Muscle of arm (tissue), 14 donors: ENCODE measurements around the gene FUT8. TPM values are rescaled to one million over a fixed set of nuclear protein-coding genes. Genes with fewer than 3 reads are reported as not detected.

Source experiments
- DNase-seq: peaks from one replicate; pipeline ENCODE4 v3.0.0-alpha.2; 2013
- long read RNA-seq, 11 donors: transcript quantifications; one replicate each; lab custom pipeline, GENCODE V29; 2026
- polyA plus RNA-seq, 12 donors: library from polyadenylated mRNA; unstranded; fragments of 120-200 nt; gene quantifications; one replicate each; pipeline ENCODE4 v1.2.1, GENCODE V29; 2013; ENCODE audit not compliant: insufficient read length in 12 of 12

The FUT8 gene
- polyA plus RNA-seq: 10 to 100 TPM in 11 of 12 donors, not detected in 1; 12.2 to 23.8 (median 14.3) TPM
- long read RNA-seq, donor 1, full-length matches to known transcripts: 4 of 4 reads
- long read RNA-seq, donor 1, partial matches to known transcripts: 0 of 4 reads
- long read RNA-seq, donor 1, other reads (novel, unspliced or antisense): 0 of 4 reads
- long read RNA-seq, donor 2, full-length matches to known transcripts: 1 of 1 reads
- long read RNA-seq, donor 2, partial matches to known transcripts: 0 of 1 reads
- long read RNA-seq, donor 2, other reads (novel, unspliced or antisense): 0 of 1 reads
- long read RNA-seq, donor 3: 0 reads
- long read RNA-seq, donor 4: 0 reads
- long read RNA-seq, donor 5, partial matches to known transcripts: 8 of 8 reads
- long read RNA-seq, donor 5, other reads (novel, unspliced or antisense): 0 of 8 reads
- long read RNA-seq, donor 6: 0 reads
- long read RNA-seq, donor 7, partial matches to known transcripts: 0 of 1 reads
- long read RNA-seq, donor 7, other reads (novel, unspliced or antisense): 0 of 1 reads
- long read RNA-seq, donor 8: 0 reads
- long read RNA-seq, donor 9, partial matches to known transcripts: 13 of 13 reads
- long read RNA-seq, donor 9, other reads (novel, unspliced or antisense): 0 of 13 reads
- long read RNA-seq, donor 10, full-length matches to known transcripts: 2 of 2 reads
- long read RNA-seq, donor 10, partial matches to known transcripts: 0 of 2 reads
- long read RNA-seq, donor 10, other reads (novel, unspliced or antisense): 0 of 2 reads
- long read RNA-seq, donor 11: 0 reads

- peak; percentile 95 for DNase-seq
Observed at GRCh38 chr14:65412032-65412846, at the start of gene FUT8. TSS of gene FUT8 (plus strand) at chr14:65412730. CDS start at chr14:65561564, 148,834 bp downstream.

DNA sequence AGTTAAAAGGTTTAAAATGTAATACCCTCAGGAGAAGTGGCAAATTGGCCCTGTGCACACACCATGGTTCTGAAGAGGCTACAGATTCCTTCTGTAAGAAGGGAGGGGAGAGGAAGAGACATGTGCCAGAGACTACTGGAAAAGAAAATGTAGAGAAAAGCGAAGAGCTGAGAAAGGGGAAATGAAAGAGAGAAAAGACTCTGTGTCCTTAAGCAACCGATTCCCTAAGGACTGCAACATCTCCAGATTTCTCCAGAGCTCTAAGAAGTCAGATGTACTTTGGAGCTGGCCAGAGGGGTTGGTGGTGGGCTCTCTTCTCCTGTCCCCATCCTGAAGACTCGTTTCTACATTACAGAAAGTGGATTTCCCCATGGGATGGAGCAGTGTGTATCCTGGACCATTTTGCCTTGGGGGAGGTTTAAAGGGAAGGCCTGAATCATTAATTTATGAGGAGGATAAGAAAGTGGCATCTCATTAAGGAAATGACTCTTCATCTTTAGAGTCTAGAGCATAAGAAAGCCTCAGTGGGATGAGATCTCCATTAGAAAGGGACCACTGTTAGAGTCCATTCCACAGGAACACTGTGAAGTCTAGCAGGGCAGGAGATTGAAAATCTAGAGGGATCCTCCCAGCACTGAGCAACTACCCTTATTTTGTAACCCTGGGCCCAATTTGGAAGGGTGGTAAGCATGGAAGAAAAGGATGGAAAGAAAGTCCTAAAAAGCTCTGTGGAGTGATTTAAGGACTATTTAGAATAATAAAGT lies 45.5 kb upstream of the FUT8 start:
- no peak for DNase-seq

- no peak for DNase-seq
Observed at GRCh38 chr14:65369560-65369959, 43.0 kb upstream of the FUT8 start.

DNA sequence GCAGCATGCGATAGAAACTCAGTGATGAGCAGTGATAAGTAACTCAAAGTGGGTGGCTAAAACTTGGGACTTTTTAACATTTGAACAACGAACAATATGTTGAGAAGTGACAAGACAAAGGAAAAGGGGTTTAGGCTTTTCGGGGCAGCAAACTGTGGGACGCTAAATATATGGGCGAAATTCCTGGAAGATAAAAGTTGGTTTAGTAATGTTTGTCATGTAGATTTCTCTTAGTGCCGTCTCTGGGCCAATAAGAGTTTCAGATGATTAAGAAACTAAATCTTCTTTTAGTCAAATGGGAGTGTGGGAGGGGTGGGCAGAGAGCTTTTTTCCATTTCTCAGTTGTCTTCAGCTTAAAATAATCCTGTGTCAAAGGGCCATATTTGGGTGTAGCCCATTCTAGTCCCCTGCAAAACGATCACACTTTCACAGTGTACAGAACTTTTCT lies 41.7 kb upstream of the FUT8 start:
- no peak for DNase-seq

DNA sequence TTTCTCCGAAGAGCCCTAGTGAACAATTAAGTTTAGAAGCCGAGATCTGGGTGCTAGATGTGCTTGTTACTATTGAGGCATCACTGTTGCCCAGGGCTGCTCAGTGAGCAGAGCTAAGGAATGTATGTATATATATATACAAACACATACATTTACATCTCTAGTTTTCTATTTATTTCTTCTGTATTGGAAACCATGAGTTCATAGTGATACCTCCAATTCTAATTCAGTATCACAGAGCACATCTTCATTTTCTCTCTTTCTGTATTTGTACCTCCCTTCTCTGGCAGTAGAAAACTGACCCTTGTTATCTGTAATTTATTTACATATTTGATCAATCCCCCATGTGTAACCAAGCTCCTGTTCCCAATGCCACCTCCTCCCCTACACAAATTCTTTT lies 40.7 kb upstream of the FUT8 start:
- DNase-seq: no peak

- DNase-seq: no peak
Observed at GRCh38 chr14:65373016-65373670, 39.4 kb upstream of the FUT8 start.

GRCh38 chr14:65373671-65374039 lies 38.9 kb upstream of the FUT8 start:
- peak; percentile 10 for DNase-seq

- DNase-seq: no peak
Observed at GRCh38 chr14:65377576-65377975, 35.0 kb upstream of the FUT8 start.

- DNase-seq: no peak
Observed at GRCh38 chr14:65382586-65382985, 29.9 kb upstream of the FUT8 start.

- no peak for DNase-seq
Observed at GRCh38 chr14:65387171-65387570, 25.4 kb upstream of the FUT8 start.

- DNase-seq: no peak
Observed at GRCh38 chr14:65387628-65388027, 24.9 kb upstream of the FUT8 start.

GRCh38 chr14:65392296-65392695 lies 20.2 kb upstream of the FUT8 start:
- no peak for DNase-seq

DNA sequence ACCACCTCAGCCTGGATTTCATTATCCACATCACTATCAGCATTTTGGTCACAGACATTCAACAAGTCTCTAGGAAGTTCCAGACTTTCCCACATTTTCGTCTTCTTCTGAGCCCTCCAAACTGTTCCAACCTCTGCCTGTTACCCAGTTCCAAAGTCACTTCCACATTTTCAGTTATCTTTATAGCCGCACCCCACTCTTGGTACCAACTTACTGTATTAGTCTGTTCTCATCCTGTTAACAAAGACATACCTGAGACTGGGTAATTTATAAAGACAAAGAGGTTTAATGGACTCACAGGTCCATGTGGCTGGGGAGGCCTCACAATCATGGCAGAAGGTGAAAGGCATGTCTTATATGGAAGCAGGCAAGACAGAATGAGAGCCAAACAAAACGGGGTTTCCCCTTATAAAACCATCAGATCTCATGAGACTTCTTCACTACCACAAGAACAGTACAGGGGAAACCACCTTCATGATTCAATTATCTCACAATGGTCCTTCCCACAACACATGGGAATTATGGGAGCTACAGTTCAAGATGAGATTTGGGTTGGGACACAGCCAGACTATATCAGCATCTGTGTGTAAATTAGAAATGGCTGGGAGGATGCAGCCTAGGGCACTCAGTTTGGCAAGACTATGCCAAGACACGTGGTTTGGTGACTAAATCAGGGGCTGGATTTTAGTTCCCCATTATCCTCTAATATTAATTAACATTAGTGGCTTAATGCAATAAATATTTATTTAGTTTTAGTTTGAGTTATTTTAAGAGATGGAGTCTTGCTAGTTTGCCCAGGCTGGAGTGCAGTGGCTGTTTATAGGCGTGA lies 16.2 kb upstream of the FUT8 start:
- DNase-seq: no peak

DNA sequence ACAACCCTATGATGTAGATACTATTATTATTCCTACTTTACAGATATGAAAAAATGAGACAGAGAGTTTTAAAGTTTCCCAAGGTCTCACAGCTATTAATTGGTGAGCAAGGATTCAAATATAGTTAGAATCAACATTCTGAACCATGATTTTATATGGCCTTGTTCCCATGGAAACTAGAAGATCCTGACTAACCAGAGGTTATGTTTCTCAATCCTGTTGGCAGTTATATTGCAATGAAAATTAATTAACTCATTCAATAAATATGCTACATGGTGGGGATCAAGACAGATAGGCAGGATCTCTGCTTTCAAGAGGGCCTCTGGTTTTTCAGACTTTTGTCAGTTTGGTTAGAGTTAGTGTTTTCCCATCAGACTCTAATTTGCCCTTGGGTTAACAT lies 9.3 kb upstream of the FUT8 start:
- no peak for DNase-seq

DNA sequence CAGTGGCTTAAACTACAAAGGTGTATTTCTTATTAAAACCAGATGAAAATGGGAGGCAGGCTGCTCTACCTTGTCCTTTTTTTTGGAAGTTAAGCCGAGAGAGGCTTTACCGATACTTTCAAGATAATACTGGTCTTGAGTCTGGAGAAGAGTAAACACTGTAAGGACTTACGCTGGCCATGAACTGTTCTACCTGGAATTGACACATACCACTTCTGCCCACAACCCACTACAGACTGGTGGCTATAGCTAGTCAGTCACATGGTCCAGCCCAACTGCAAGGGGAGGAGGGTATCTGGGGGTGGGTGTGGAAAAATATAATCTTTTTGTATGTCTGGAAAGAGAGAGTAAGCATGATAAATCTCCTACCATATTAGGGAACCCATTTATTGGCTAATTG lies 4.4 kb upstream of the FUT8 start:
- no peak for DNase-seq

DNA sequence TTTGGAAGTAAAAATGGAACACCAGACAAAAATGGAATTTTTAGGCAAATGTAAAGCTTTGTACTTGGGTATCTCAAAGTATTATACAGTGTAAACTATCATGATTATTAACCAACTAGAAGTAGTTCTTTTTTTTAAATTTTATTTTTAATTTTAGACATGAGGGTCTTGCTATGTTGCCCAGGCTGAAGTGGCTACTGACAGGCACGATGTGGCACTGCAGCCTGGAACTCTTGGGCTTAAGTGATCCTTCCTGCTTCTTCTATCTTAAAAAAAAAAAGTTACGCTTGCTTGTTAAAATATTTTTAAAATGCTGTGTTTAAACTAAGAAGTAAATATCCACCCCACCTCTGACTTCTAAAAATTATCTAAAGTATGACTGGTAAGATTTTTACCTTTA lies 1.9 kb upstream of the FUT8 start:
- no peak for DNase-seq

DNA sequence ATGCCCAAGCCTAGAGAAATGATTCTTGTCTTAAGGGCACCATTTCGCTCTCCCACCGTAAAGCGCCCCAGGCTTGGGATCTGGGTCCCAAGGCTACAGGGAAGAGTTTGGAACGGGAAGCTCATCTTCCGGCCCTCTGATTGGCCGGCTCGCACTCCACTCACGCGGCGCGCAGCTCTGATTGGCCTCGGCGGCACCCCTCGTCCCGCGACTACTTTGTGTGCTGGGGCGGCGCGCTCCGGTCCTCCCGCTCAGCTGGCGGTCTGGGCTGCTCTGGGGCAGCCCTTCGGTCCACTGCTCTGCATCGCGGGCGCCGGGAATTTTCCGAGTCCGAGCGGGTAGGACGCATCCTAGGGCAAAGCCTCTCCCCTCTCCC lies 886 bp upstream of the FUT8 start:
- DNase-seq: peak; percentile 91

GRCh38 chr14:65412856-65413738 lies 567 bp downstream of the FUT8 start:
- DNase-seq: peak; percentile 69

- no peak for DNase-seq
Observed at GRCh38 chr14:65413739-65414045, 1.2 kb downstream of the FUT8 start.
